K562 (cell line): ENCODE measurements around the gene OTUB2. TPM values are rescaled to one million over a fixed set of nuclear protein-coding genes. Genes with fewer than 3 reads are reported as not detected.

Source experiments
- ATAC-seq: fragments of 200-7000 bp; cut with Tn5 transposase; 3 replicates; pipeline ENCODE4 v1.9.1; 2020; ENCODE audit warnings: moderate library complexity
- BruUV-seq: library from RNA; stranded (reverse); fragments of 400-500 nt; replicated peaks from 2 replicates; lab custom pipeline; 2021; lab: Mats Ljungman, UMichigan
- CTCF ChIA-PET: fragments of 300-600 bp; formaldehyde crosslinking; extraction: SDS; loops from one replicate; lab custom pipeline; 2021; ENCODE audit warnings: low intra/inter-chr PET ratio; lab: Yijun Ruan, JAX
- POLR2A ChIA-PET: fragments of 300-600, 350-650 bp; sonication (Branson Sonifier 250); formaldehyde crosslinking; extraction: SDS; loops from one replicate; lab custom pipeline; 2021; ENCODE audit warnings: antibody characterized with exemption, inconsistent platforms; lab: Yijun Ruan, JAX
- DNase-seq, 4 experiments: peaks; one replicate each; pipeline versions ENCODE4 v3.0.0 to v3.0.0-alpha.2; 2011 to 2018; ENCODE audit warnings: low spot score in 3 of 4, mixed read lengths in 3 of 4; ENCODE audit errors: extremely low read depth in 1 of 4
- FAIRE-seq: peaks from 2 replicates; lab custom pipeline; 2011; peaks lifted over from hg19 to GRCh38; lab: Jason Lieb, UNC
- H2AFZ ChIP-seq: 2 replicates; pipeline ENCODE4 v1.6.0; 2011; ENCODE audit warnings: low read depth, low read length, control low read depth, inconsistent platforms
- H3K27ac ChIP-seq: fragments of 200-600 bp; 3 replicates; pipeline ENCODE4 v1.8.0; 2011; ENCODE audit warnings: low read depth, mild to moderate bottlenecking, control low read depth, inconsistent platforms, low read length, moderate library complexity, mixed read lengths; ENCODE audit errors: extremely low read depth
- H3K27me3 ChIP-seq, 2 experiments: fragments of 300-600 bp in 1 of 2; 2 replicates in 1 of 2; 3 replicates in 1 of 2; pipeline versions ENCODE4 v1.6.0 to v1.8.0; 2011; ENCODE audit warnings: inconsistent platforms in 2 of 2, low read length in 2 of 2, mild to moderate bottlenecking in 1 of 2, mixed read lengths in 1 of 2, moderate library complexity in 1 of 2; ENCODE audit not compliant: control insufficient read depth in 2 of 2, insufficient read depth in 2 of 2
- H3K36me3 ChIP-seq: fragments of 300-600 bp; 3 replicates; pipeline ENCODE4 v1.8.0; 2011; ENCODE audit warnings: mild to moderate bottlenecking, low read length, inconsistent platforms; ENCODE audit not compliant: control insufficient read depth, insufficient read depth
- H3K4me1 ChIP-seq, 2 experiments: fragments of 200-600 bp in 1 of 2; replicated peaks in 1 of 2; 2 replicates in 1 of 2; 3 replicates in 1 of 2; pipeline versions ENCODE4 v1.5.1 to v1.8.0; 2011; ENCODE audit warnings: inconsistent platforms in 2 of 2, low read length in 2 of 2, mild to moderate bottlenecking in 1 of 2, mixed read lengths in 1 of 2, moderate library complexity in 1 of 2; ENCODE audit not compliant: control insufficient read depth in 2 of 2, insufficient read depth in 2 of 2
- H3K4me2 ChIP-seq: 2 replicates; pipeline ENCODE4 v1.6.1; 2011; ENCODE audit warnings: low read length, control low read depth, inconsistent platforms, mixed read lengths; ENCODE audit not compliant: insufficient read depth
- H3K4me3 ChIP-seq: fragments of 200-600 bp; sonication (generic), shearing (Covaris generic); 2 replicates; pipeline ENCODE4 v1.5.1; 2016; ENCODE audit warnings: control low read depth, inconsistent platforms
- H3K79me2 ChIP-seq: fragments of 200-600 bp; 3 replicates; pipeline ENCODE4 v1.8.0; 2011; ENCODE audit warnings: low read length, inconsistent platforms; ENCODE audit not compliant: control insufficient read depth, insufficient read depth
- H3K9ac ChIP-seq, 2 experiments: 2 replicates each; pipeline versions ENCODE4 v1.6.0 to v1.6.1; 2011; ENCODE audit warnings: low read depth in 2 of 2, low read length in 2 of 2, control low read depth in 1 of 2, inconsistent platforms in 1 of 2, mild to moderate bottlenecking in 1 of 2, mixed read lengths in 1 of 2; ENCODE audit not compliant: insufficient read depth in 1 of 2
- H3K9me1 ChIP-seq: one replicate; pipeline ENCODE4 v1.6.0; 2011; ENCODE audit warnings: inconsistent platforms, mild to moderate bottlenecking, low read length, moderate library complexity; ENCODE audit not compliant: control insufficient read depth, insufficient read depth
- H3K9me3 ChIP-seq: replicated peaks from 2 replicates; pipeline ENCODE4 v1.5.1; 2011; ENCODE audit warnings: low read depth, low read length, inconsistent platforms; ENCODE audit not compliant: control insufficient read depth, insufficient read depth
- H4K20me1 ChIP-seq: replicated peaks from 2 replicates; pipeline ENCODE4 v1.6.1; 2011; ENCODE audit warnings: low read length, inconsistent platforms, mixed read lengths; ENCODE audit not compliant: control insufficient read depth, insufficient read depth
- CEBPG ChIP-seq, 3 experiments: fragments of 200-800 bp in 1 of 3; sonication (Bioruptor generic) in 1 of 3; sonication (generic) in 1 of 3; formaldehyde crosslinking in 1 of 3; IDR thresholded peaks in 2 of 3; conservative IDR thresholded peaks in 1 of 3; 2 replicates each; pipeline versions ENCODE4 v1.6.1 to v1.8.0; 2016 to 2022; ENCODE audit warnings: missing compliant biosample characterization in 2 of 3, missing genetic modification characterization in 2 of 3, mild to moderate bottlenecking in 1 of 3, missing genetic modification reagents in 1 of 3
- CHD4 ChIP-seq: fragments of 200-600 bp; sonication (generic); IDR thresholded peaks from 3 replicates; pipeline ENCODE4 v1.6.1; 2012; ENCODE audit warnings: low read depth, mild to moderate bottlenecking, mixed read lengths, low read length, inconsistent platforms; ENCODE audit not compliant: insufficient read depth, insufficient replicate concordance, poor library complexity, severe bottlenecking
- DPF2 ChIP-seq: fragments of 450-650 bp; IDR thresholded peaks from 2 replicates; pipeline ENCODE4 v1.6.1; 2016
- EP300 ChIP-seq: IDR thresholded peaks from 2 replicates; pipeline ENCODE4 v1.6.1; 2012; ENCODE audit warnings: low read length, improper control_type of control experiment
- MAFF ChIP-seq: IDR thresholded peaks from 2 replicates; pipeline ENCODE4 v1.6.1; 2012; ENCODE audit warnings: low read length, improper control_type of control experiment
- NCOA1 ChIP-seq: fragments of 450-650 bp; IDR thresholded peaks from 2 replicates; pipeline ENCODE4 v1.6.1; 2016; ENCODE audit warnings: low read depth
- POLR2H ChIP-seq: IDR thresholded peaks from 2 replicates; pipeline ENCODE4 v1.6.1; 2016; ENCODE audit warnings: missing genetic modification characterization, low read depth, mild to moderate bottlenecking, control low read depth, missing compliant biosample characterization, moderate library complexity
- RBM25 ChIP-seq: fragments of 200-400 bp; formaldehyde crosslinking; IDR thresholded peaks from 2 replicates; pipeline ENCODE4 v1.6.1; 2018; ENCODE audit warnings: low read length, low read depth, moderate library complexity; ENCODE audit not compliant: severe bottlenecking
- TAF15 ChIP-seq: fragments of 200-400 bp; formaldehyde crosslinking; IDR thresholded peaks from 2 replicates; pipeline ENCODE4 v1.6.1; 2017; ENCODE audit warnings: mild to moderate bottlenecking, low read depth, low read length, moderate library complexity
- XRCC5 ChIP-seq: fragments of 200-400 bp; formaldehyde crosslinking; IDR thresholded peaks from 2 replicates; pipeline ENCODE4 v1.6.1; 2017; ENCODE audit warnings: low read depth, mild to moderate bottlenecking, low read length
- WGBS: fragments of 100-300 bp; shearing (Covaris generic); methylation state at CpG from one replicate; pipeline ENCODE4 v1.1.6; 2016; ENCODE audit warnings: low coverage, mixed read lengths; ENCODE audit not compliant: insufficient coverage; ENCODE audit errors: missing lambda C conversion rate; 5-methylcytosine and 5-hydroxymethylcytosine counted together
- in situ Hi-C: fragments of 300-500 bp; cut with MboI; formaldehyde crosslinking; loops from 4 replicates; pipeline ENCODE4 v1.15.0; 2018; ENCODE audit warnings: inconsistent platforms, mixed read lengths
- intact Hi-C: fragments of 100-400 bp; cut with micrococcal nuclease; formaldehyde crosslinking; loops from 2 replicates; pipeline ENCODE4 v1.14.2; 2022
- polyA plus RNA-seq, 8 experiments: library from polyadenylated mRNA; depleted of rRNA in 4 of 8; stranded (reverse) in 5 of 8; unstranded in 3 of 8; fragments of >200 nt; fragmentation: Nextera tagmentation in 2 of 8; fragmentation: Illumina TruSeq in 1 of 8; extraction: Ambion mirVana in 2 of 8; extraction: Trizol in 1 of 8; gene quantifications; 2 replicates each; pipeline versions ENCODE4 v1.2.1 to v1.2.3, GENCODE V29; 2011 to 2014; ENCODE audit warnings: inconsistent platforms in 1 of 8, missing spikeins in 1 of 8
- total RNA-seq, 7 experiments: library from RNA; depleted of rRNA in 6 of 7; stranded (reverse); fragments of >200 nt in 6 of 7; fragmentation: Illumina TruSeq in 2 of 7; extraction: Trizol in 2 of 7; gene quantifications; 2 replicates each; pipeline versions ENCODE4 v1.2.1 to v1.2.3, GENCODE V29; 2011 to 2021; ENCODE audit warnings: low replicate concordance in 1 of 7
- TF ChIP-seq, protein P1 (sequence below), 2 experiments: fragments of 200-800 bp in 1 of 2; sonication (Bioruptor generic) in 1 of 2; sonication (generic) in 1 of 2; formaldehyde crosslinking in 1 of 2; IDR thresholded peaks in 1 of 2; conservative IDR thresholded peaks in 1 of 2; 2 replicates each; pipeline versions ENCODE4 v1.5.0 to v1.6.1; 2016 to 2020; ENCODE audit warnings: missing compliant biosample characterization in 1 of 2, missing genetic modification characterization in 1 of 2, missing genetic modification reagents in 1 of 2
- TF ChIP-seq, protein P2 (sequence below), 2 experiments: fragments of 450-650 bp in 1 of 2; sonication (generic) in 1 of 2; formaldehyde crosslinking in 1 of 2; IDR thresholded peaks in 1 of 2; conservative IDR thresholded peaks in 1 of 2; 2 replicates each; pipeline versions ENCODE4 v1.6.1 to v1.8.1; 2016 to 2023; ENCODE audit warnings: mild to moderate bottlenecking in 2 of 2, moderate library complexity in 2 of 2, inconsistent platforms in 1 of 2, missing genetic modification reagents in 1 of 2
- TF ChIP-seq, protein P3 (sequence below), 2 experiments: fragments of 450-650 bp; conservative IDR thresholded peaks; 2 replicates each; pipeline ENCODE4 v1.6.1; 2017; ENCODE audit warnings: mild to moderate bottlenecking in 2 of 2, moderate library complexity in 2 of 2
- TF ChIP-seq, protein P4 (sequence below): sonication (generic); formaldehyde crosslinking; IDR thresholded peaks from 2 replicates; pipeline ENCODE4 v1.8.1; 2023; ENCODE audit warnings: mild to moderate bottlenecking, missing genetic modification reagents, moderate library complexity

The OTUB2 gene
- total and polyA plus RNA-seq, 9 of the 15 experiments (the other 6 are each of a cell fraction or from before 2014, with no cell fraction given): 0.01 to 0.31 (median 0.11) TPM

DNA sequence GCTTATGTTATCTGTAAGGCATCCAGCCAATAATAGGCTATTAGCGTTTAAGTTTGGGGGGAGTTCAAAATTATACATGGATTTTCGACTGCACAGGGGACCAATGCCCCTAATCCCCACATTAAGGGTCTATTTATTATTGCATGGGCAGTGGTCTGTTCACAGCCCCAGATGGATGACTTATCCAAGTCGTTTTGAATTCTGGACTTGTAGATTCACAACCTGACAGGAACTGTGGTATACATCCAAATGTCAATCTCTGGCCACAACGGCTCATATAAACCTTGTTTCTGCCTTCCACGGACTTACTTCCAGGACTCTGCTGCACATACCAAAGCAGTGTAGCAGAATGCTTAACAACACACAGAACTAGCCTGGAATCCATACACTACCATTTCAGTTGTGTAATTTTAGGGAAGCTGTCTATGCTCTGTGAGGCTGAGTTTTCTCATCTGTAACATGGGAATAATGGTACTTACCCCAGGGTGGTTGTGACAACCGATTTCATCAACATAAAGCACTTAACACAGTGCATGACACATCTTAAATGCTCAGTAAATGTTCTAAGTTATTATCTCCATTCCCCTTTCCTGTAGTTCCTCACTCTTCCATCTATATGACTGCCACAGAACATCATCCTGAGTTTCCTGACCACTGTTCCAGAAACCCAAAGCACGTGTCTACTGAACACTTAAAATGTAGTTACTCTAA lies 51.1 kb downstream of the OTUB2 start:
- Histone ChIP-seq H3K4me3 (peak overlapping the region; percentile 28), H3K9me3 (no peaks in the 10 kb centered on the region; the same call in 1 of the 2 replicates), H3K79me2 (peaks cover 98% of the 10 kb centered on the region), H3K4me2 (peak overlapping the region; percentile 83), H3K9ac (peak overlapping the region in 1 of 2 experiments; percentile 52; a peak in 2 of 4 replicates), H3K36me3 (peaks cover 34% of the 10 kb centered on the region), H3K27ac (peak overlapping the region; percentile 57; the same call in 2 of the 3 replicates), H3K4me1 (peaks cover 8 to 15% of the 10 kb centered on the region in 2 experiments; a peak in 4 of 5 replicates), H3K27me3 (no peaks in the 10 kb centered on the region), H4K20me1 (peaks cover 9% of the 10 kb centered on the region), H2AFZ (no peak overlapping the region), H3K9me1 (no peaks in the 10 kb centered on the region)
- intact Hi-C loops (no loop called here), in situ Hi-C loops (no loop called here)
- WGBS: 4% methylated on average over 6 of the region's 7 CpGs
- POLR2A ChIA-PET: no interaction called here
- CTCF ChIA-PET: no interaction called here
- no peak for FAIRE-seq
- no TSS peak for BruUV-seq
- peak; percentile 46 for ATAC-seq
- peak in 1 of 4 experiments; percentile 7 for DNase-seq
- TF ChIP-seq POLR2H (tag) (0 out of 2 replicates have a peak, but pooled peaks have one; percentile 10), RBM25 (peak; percentile 22), MAFF (no peak), XRCC5 (no peak), NCOA1 (no peak), DPF2 (no peak), CHD4 (no peak), CEBPG (CRISPR knock-in tag; IDR thresholded peaks at IDR 0.05) (peak; percentile 45; the same call in 1 of the 2 replicates), CEBPG (tag; conservative IDR thresholded peaks at IDR 0.05 in 1 of 2, IDR thresholded peaks at IDR 0.05 in 1 of 2) (peak in 1 of 2 experiments; percentile 72; a peak in 2 of 4 replicates), EP300 (0 out of 2 replicates have a peak, but pooled peaks have one; percentile 14), TAF15 (no peak)
- TF ChIP-seq, protein P1, sequence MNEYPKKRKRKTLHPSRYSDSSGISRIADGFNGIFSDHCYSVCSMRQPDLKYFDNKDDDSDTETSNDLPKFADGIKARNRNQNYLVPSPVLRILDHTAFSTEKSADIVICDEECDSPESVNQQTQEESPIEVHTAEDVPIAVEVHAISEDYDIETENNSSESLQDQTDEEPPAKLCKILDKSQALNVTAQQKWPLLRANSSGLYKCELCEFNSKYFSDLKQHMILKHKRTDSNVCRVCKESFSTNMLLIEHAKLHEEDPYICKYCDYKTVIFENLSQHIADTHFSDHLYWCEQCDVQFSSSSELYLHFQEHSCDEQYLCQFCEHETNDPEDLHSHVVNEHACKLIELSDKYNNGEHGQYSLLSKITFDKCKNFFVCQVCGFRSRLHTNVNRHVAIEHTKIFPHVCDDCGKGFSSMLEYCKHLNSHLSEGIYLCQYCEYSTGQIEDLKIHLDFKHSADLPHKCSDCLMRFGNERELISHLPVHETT (CRISPR knock-in tag; conservative IDR thresholded peaks at IDR 0.05 in 1 of 2, IDR thresholded peaks at IDR 0.05 in 1 of 2): no peak
- TF ChIP-seq, protein P2, sequence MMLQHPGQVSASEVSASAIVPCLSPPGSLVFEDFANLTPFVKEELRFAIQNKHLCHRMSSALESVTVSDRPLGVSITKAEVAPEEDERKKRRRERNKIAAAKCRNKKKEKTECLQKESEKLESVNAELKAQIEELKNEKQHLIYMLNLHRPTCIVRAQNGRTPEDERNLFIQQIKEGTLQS (IDR thresholded peaks at IDR 0.05): peak; percentile 44
- TF ChIP-seq, protein P2 (CRISPR knock-in tag; conservative IDR thresholded peaks at IDR 0.05): no peak
- TF ChIP-seq, protein P3, sequence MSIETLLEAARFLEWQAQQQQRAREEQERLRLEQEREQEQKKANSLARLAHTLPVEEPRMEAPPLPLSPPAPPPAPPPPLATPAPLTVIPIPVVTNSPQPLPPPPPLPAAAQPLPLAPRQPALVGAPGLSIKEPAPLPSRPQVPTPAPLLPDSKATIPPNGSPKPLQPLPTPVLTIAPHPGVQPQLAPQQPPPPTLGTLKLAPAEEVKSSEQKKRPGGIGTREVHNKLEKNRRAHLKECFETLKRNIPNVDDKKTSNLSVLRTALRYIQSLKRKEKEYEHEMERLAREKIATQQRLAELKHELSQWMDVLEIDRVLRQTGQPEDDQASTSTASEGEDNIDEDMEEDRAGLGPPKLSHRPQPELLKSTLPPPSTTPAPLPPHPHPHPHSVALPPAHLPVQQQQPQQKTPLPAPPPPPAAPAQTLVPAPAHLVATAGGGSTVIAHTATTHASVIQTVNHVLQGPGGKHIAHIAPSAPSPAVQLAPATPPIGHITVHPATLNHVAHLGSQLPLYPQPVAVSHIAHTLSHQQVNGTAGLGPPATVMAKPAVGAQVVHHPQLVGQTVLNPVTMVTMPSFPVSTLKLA (conservative IDR thresholded peaks at IDR 0.05): peak in 1 of 2 experiments; percentile 39; a peak in 1 of 4 replicates
- TF ChIP-seq, protein P4, sequence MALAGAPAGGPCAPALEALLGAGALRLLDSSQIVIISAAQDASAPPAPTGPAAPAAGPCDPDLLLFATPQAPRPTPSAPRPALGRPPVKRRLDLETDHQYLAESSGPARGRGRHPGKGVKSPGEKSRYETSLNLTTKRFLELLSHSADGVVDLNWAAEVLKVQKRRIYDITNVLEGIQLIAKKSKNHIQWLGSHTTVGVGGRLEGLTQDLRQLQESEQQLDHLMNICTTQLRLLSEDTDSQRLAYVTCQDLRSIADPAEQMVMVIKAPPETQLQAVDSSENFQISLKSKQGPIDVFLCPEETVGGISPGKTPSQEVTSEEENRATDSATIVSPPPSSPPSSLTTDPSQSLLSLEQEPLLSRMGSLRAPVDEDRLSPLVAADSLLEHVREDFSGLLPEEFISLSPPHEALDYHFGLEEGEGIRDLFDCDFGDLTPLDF (CRISPR knock-in tag): no peak
